Liver (tissue), 3 donors: ENCODE measurements around the gene SLC26A1.

Source experiments
- CTCF ChIP-seq: fragments of 150-350 bp; IDR thresholded peaks from 2 replicates; pipeline ENCODE4 v1.5.1; 2017; ENCODE audit warnings: improper control_type of control experiment, low read depth, low read length; ENCODE audit not compliant: missing input control
- JUND ChIP-seq, 2 donors: IDR thresholded peaks; 2 replicates each; pipeline ENCODE4 v1.6.1; 2016; ENCODE audit warnings: antibody characterized with exemption in 2 of 2
- SP1 ChIP-seq: IDR thresholded peaks from 2 replicates; pipeline ENCODE4 v1.6.1; 2018; ENCODE audit warnings: antibody characterized with exemption, mild to moderate bottlenecking
- TAF1 ChIP-seq: conservative IDR thresholded peaks from 2 replicates; pipeline ENCODE4 v1.6.1; 2016; ENCODE audit warnings: antibody characterized with exemption, mild to moderate bottlenecking
- donor health status: healthy.
- donor health status: healthy.

DNA sequence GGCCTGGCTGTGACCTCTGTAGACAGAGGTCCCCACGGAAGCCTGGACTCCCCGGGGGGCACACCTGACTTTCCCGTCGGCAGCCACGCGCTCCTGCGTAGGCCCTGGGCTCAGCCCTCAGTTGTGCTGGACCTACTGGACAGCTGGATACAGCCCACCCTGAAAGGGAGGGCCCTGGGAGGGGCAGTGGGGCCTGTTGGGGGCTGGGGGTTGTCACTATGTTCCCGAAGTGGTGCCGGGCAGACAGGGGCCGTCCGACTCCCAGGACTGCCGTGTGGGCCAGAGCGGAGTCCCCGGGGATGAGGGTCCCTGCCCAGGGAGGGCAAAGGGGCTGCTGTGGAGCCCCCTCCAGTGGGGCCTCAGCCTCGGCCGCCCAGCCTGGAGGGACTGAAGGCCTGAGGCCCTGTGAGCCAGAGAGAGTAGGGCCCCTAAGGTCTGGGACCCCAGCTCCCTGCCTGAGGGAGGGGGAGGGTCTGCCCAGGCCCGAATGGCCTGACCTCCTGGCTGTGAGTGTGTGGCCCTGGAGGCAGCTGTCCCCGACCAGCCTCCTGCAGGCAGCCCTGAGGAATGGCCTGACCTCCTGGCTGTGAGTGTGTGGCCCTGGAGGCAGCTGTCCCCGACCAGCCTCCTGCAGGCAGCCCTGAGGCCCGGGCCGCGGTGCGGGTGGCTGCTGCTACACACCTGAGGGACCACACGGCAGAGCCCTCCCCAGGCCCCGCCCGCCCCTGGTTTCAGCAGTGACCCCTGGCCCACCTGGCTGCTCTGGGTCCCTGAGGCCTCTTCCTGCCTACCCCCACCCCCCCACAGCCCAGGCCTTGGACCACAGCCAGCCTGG is 44.0 kb upstream of the SLC26A1 start:
- no peak for TF ChIP-seq CTCF
- no peak for TF ChIP-seq SP1
- no peak for TF ChIP-seq JUND (IDR thresholded peaks at IDR 0.05)
- TF ChIP-seq TAF1, result no peak
